T-cell (primary cell): Measurements from ENCODE around the gene PLA2R1. TPM values are rescaled to one million over a fixed set of nuclear protein-coding genes. Genes with fewer than 3 reads are reported as not detected.

Experiments
- ATAC-seq, 4 experiments: fragments of 200-7000 bp in 3 of 4; fragments of 150-1000 bp in 1 of 4; cut with Tn5 transposase; replicated peaks in 1 of 4; 1 replicate in 3 of 4; 2 replicates in 1 of 4; pipeline ENCODE4 v1.10.0; 2021; ENCODE audit warnings: moderate library complexity in 3 of 4, mild to moderate bottlenecking in 2 of 4, moderate number of reproducible peaks in 1 of 4
- CTCF ChIA-PET, 2 donors: fragments of 300-600 bp; sonication (Branson Sonifier 250); formaldehyde crosslinking; loops; one replicate each; lab custom pipeline; 2022; ENCODE audit warnings: antibody characterized with exemption in 2 of 2; lab: Charles Lee
- POLR2A ChIA-PET, 2 donors: fragments of 300-600 bp; sonication (Branson Sonifier 250); formaldehyde crosslinking; loops; one replicate each; lab custom pipeline; 2022; ENCODE audit warnings: antibody characterized with exemption in 2 of 2; lab: Charles Lee
- DNase-seq, 35 experiments: peaks; one replicate each; pipeline versions ENCODE4 v3.0.0 to v3.0.0-alpha.2; 2013 to 2023
- H3K27ac ChIP-seq: one replicate; pipeline ENCODE4 v1.5.1; 2013; ENCODE audit warnings: low read length
- H3K27me3 ChIP-seq, 2 experiments: replicated peaks in 1 of 2; 1 replicate in 1 of 2; 2 replicates in 1 of 2; pipeline versions ENCODE4 v1.6.1 to v1.7.0; 2013; ENCODE audit warnings: low read length in 1 of 2, mixed read lengths in 1 of 2; ENCODE audit not compliant: control insufficient read depth in 2 of 2, insufficient read depth in 2 of 2; ENCODE audit errors: extremely low read depth in 1 of 2
- H3K36me3 ChIP-seq, 2 donors: 1 replicate in 1 of 2; 2 replicates in 1 of 2; pipeline versions ENCODE4 v1.6.1 to v1.7.0; 2013; ENCODE audit warnings: low read length in 1 of 2; ENCODE audit not compliant: control insufficient read depth in 2 of 2, insufficient read depth in 1 of 2; ENCODE audit errors: extremely low read depth in 1 of 2
- H3K4me1 ChIP-seq, 2 experiments: 1 replicate in 1 of 2; 2 replicates in 1 of 2; pipeline versions ENCODE4 v1.6.1 to v1.7.0; 2013; ENCODE audit warnings: low read length in 2 of 2, mixed read lengths in 1 of 2; ENCODE audit not compliant: insufficient read depth in 2 of 2, control insufficient read depth in 1 of 2; ENCODE audit errors: extremely low read depth in 1 of 2
- H3K4me3 ChIP-seq, 2 donors: 1 replicate in 1 of 2; 2 replicates in 1 of 2; pipeline versions ENCODE4 v1.5.1 to v1.7.0; 2013; ENCODE audit warnings: mild to moderate bottlenecking in 2 of 2, low read length in 1 of 2, moderate library complexity in 1 of 2; ENCODE audit not compliant: control insufficient read depth in 1 of 2; ENCODE audit errors: extremely low read depth in 1 of 2
- H3K9me3 ChIP-seq: 2 replicates; pipeline ENCODE4 v1.7.0; 2013
- H3K27ac Mint-ChIP-seq, 2 donors: one replicate each; pipeline ENCODE4 v1.8.0; 2020 to 2021; ENCODE audit warnings: mild to moderate bottlenecking in 2 of 2, mixed read lengths in 2 of 2
- H3K27me3 Mint-ChIP-seq, 2 donors: one replicate each; pipeline ENCODE4 v1.8.0; 2021 to 2022; ENCODE audit warnings: mixed read lengths in 2 of 2
- H3K36me3 Mint-ChIP-seq: one replicate; pipeline ENCODE4 v1.8.0; 2021; ENCODE audit warnings: mixed read lengths
- H3K4me1 Mint-ChIP-seq, 3 donors: one replicate each; pipeline ENCODE4 v1.8.0; 2020 to 2022; ENCODE audit warnings: mixed read lengths in 3 of 3, mild to moderate bottlenecking in 1 of 3
- H3K4me3 Mint-ChIP-seq, 3 donors: one replicate each; pipeline ENCODE4 v1.8.0; 2020 to 2022; ENCODE audit warnings: mild to moderate bottlenecking in 3 of 3, mixed read lengths in 3 of 3, moderate library complexity in 3 of 3
- H3K9me3 Mint-ChIP-seq, 3 donors: one replicate each; pipeline ENCODE4 v1.8.0; 2020 to 2022; ENCODE audit warnings: mixed read lengths in 3 of 3
- WGBS: methylation state at CpG from one replicate; pipeline ENCODE4 v1.1.5; 2013; ENCODE audit warnings: missing lambda C conversion rate; ENCODE audit not compliant: insufficient coverage; 5-methylcytosine and 5-hydroxymethylcytosine counted together
- total RNA-seq, 35 experiments: library from RNA in 6 of 35; stranded (reverse) in 6 of 35; fragments of 120-200 nt in 1 of 35; gene quantifications; one replicate each; pipeline versions ENCODE4 v1.2.1 to v1.2.4 and lab custom pipeline; 2013 to 2026

Gene PLA2R1
- total RNA-seq, 5 donors from 2014 or later (not counting 1 experiment from before 2014, with no cell fraction given): 0.20 TPM; not detected in 4

GRCh38 chr2:160014227-160014626 is 48.2 kb downstream of the PLA2R1 start:
- no peaks in the 10 kb centered on the region for H3K9me3 ChIP-seq
- H3K27me3 ChIP-seq: no peaks in the 10 kb centered on the region
- Mint-ChIP-seq H3K27ac (no peak overlapping the region), H3K27me3 (peaks cover 7 to 11% of the 10 kb centered on the region in 2 donors), H3K9me3 (no peaks in the 10 kb centered on the region), H3K36me3 (no peaks in the 10 kb centered on the region), H3K4me1 (no peaks in the 10 kb centered on the region), H3K4me3 (no peak overlapping the region)
- H3K36me3 ChIP-seq: no peaks in the 10 kb centered on the region
- ATAC-seq (no peak), DNase-seq (no peak)
- WGBS: 43% methylated on average over 1 of the region's 2 CpGs
- CTCF ChIA-PET: no interaction called here
- no peaks in the 10 kb centered on the region for H3K4me1 ChIP-seq
- POLR2A ChIA-PET: interaction anchor here in 1 of 2 donors (0.6 kb wide), 1 partner anchor 20 kb away, joined by 3 read pairs; no protein-coding TSS in a partner anchor
- H3K4me3 ChIP-seq: no peak overlapping the region
- H3K27ac ChIP-seq: no peak overlapping the region

DNA sequence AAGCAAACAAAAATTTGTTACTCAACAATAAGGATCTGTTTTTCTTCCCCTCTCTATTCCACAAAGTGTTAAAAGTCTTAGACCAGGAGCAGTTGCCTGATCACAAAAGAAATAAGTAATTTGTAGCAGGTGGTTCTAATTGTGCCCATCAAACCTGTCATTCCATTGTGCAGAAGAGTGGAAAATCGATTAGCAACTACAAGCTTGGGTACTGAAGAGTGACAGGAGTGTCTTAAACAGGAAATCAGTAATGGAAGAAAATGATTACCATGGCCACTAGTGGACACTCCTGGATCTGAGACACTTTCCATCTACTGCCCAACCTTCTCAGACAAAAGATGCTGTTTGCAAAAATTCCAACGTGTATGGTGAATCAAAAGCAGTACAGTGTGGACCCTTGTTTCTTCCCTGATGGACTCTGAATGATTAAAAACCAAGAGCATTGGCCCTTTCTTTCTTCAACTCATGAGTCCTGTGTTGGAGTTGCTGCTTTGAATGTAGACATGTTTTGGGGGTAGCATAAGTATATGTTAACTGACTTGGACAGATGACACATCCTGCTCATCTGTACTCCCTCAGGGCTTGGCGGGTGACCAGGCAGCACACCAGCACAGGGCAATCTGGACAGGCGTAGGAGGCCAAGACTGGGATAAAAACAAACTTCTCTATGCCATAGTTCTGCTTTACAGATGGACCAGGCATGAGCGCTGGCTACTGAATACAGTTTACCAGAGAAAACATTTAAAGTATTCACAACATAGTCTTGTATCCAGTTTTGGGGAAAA is 51.9 kb downstream of the PLA2R1 start:
- H3K27me3 Mint-ChIP-seq: peaks cover 15 to 16% of the 10 kb centered on the region in 2 donors
- WGBS: 71% methylated on average over 4 of the region's 5 CpGs

DNA sequence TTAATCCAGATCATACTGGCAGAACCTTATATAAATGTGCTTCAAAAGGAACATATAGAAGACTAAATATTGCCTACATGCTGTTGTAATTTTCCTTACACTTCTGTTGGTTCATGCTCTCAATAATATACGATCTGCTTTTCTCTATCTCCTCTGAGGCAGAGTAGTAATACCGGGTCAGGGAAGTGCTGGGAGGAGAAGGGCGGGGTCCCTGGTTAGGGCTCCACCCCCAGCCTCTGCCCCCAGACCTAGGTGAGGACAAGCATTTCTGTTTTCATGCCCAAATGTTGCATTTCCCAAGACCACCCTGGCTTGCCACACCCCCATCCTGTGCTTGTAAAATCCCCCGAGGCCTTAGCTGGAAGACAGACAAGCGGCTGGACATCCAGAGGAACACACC is 55.3 kb downstream of the PLA2R1 start:
- Mint-ChIP-seq H3K4me1 (no peaks in the 10 kb centered on the region), H3K4me3 (no peak overlapping the region), H3K36me3 (no peaks in the 10 kb centered on the region), H3K27me3 (peaks cover 19 to 21% of the 10 kb centered on the region in 2 donors), H3K9me3 (no peaks in the 10 kb centered on the region), H3K27ac (no peak overlapping the region)
- no CpG with 5 or more reads among the region's 5 CpGs for WGBS
- Histone ChIP-seq H3K27me3 (peaks cover 0 to 9% of the 10 kb centered on the region in 2 experiments), H3K27ac (no peak overlapping the region), H3K4me1 (no peaks in the 10 kb centered on the region), H3K36me3 (no peaks in the 10 kb centered on the region), H3K4me3 (no peak overlapping the region), H3K9me3 (no peaks in the 10 kb centered on the region)
- POLR2A ChIA-PET: no interaction called here
- no peak for ATAC-seq
- no peak for DNase-seq
- CTCF ChIA-PET: no interaction called here

More for the DNA sequence above, 51.9 kb downstream of the PLA2R1 start:
- H3K36me3 Mint-ChIP-seq: no peaks in the 10 kb centered on the region
- ATAC-seq (no peak), DNase-seq (no peak)
- H3K9me3 ChIP-seq: no peaks in the 10 kb centered on the region
- H3K36me3 ChIP-seq: no peaks in the 10 kb centered on the region
- H3K27me3 ChIP-seq: peaks cover 0 to 7% of the 10 kb centered on the region in 2 experiments
- no peaks in the 10 kb centered on the region for H3K9me3 Mint-ChIP-seq
- ChIA-PET CTCF (no interaction called here), POLR2A (no interaction called here)
- H3K27ac Mint-ChIP-seq: no peak overlapping the region
- H3K4me3 ChIP-seq: no peak overlapping the region
- no peak overlapping the region for H3K4me3 Mint-ChIP-seq
- no peaks in the 10 kb centered on the region for H3K4me1 ChIP-seq
- H3K27ac ChIP-seq: no peak overlapping the region
- no peaks in the 10 kb centered on the region for H3K4me1 Mint-ChIP-seq

GRCh38 chr2:160006475-160006874 is 55.9 kb downstream of the PLA2R1 start:
- Mint-ChIP-seq H3K4me1 (no peaks in the 10 kb centered on the region), H3K27me3 (peaks cover 15 to 16% of the 10 kb centered on the region in 2 donors), H3K36me3 (no peaks in the 10 kb centered on the region), H3K4me3 (no peak overlapping the region), H3K27ac (no peak overlapping the region), H3K9me3 (no peaks in the 10 kb centered on the region)
- Histone ChIP-seq H3K36me3 (no peaks in the 10 kb centered on the region), H3K4me3 (no peak overlapping the region), H3K9me3 (no peaks in the 10 kb centered on the region), H3K27me3 (peaks cover 0 to 9% of the 10 kb centered on the region in 2 experiments), H3K4me1 (no peaks in the 10 kb centered on the region), H3K27ac (no peak overlapping the region)
- WGBS: no CpG with 5 or more reads among the region's 2 CpGs
- ATAC-seq (no peak), DNase-seq (no peak)
- POLR2A ChIA-PET: no interaction called here
- CTCF ChIA-PET: no interaction called here

DNA sequence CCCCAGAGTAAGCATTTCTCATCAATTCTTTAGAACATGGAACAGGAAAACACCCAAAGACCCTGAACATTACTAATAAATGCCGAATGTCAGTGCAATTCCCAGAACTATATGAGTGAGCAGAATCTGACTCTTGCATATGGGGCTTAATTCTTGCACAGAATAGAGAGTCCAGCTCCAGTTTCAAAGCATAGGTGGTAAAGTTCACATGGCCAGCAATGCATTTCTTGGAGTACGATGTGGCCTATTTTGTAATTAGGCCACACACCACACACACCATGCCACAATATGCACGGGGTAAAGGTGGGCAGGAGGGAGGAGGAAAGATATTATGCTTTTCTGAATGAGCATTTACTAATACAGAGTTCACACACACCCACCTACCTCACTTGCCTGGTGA is 56.5 kb downstream of the PLA2R1 start:
- Mint-ChIP-seq H3K9me3 (no peaks in the 10 kb centered on the region), H3K4me1 (no peaks in the 10 kb centered on the region), H3K4me3 (no peak overlapping the region), H3K36me3 (no peaks in the 10 kb centered on the region), H3K27me3 (peaks cover 15 to 16% of the 10 kb centered on the region in 2 donors), H3K27ac (no peak overlapping the region)
- Histone ChIP-seq H3K27ac (no peak overlapping the region), H3K27me3 (peaks cover 0 to 9% of the 10 kb centered on the region in 2 experiments), H3K36me3 (no peaks in the 10 kb centered on the region), H3K4me3 (no peak overlapping the region), H3K4me1 (no peaks in the 10 kb centered on the region), H3K9me3 (no peaks in the 10 kb centered on the region)
- POLR2A ChIA-PET: no interaction called here
- DNase-seq: no peak
- no CpG with 5 or more reads among the region's 3 CpGs for WGBS
- no peak for ATAC-seq
- CTCF ChIA-PET: no interaction called here

DNA sequence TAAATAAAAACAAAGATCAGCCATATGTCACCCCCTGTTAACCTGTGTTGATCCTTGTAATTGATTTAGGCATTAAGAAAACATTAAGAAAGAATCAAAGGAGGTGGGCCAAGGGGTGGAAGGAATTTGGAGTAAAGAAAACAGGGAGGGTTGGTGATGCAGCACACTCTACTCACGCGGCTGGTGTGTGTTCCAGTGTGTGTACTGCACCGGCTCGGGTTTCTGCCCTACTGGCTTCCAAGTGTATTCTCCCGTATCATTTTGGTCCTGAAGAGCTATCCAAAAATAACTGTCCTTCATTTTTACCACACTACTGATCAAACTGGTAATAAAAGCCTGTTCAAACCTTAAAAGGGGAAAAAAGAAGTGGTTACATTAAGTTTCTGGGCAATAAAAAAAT is 56.9 kb downstream of the PLA2R1 start:
- no peak overlapping the region for H3K27ac ChIP-seq
- Mint-ChIP-seq H3K27ac (no peak overlapping the region), H3K4me3 (no peak overlapping the region), H3K36me3 (no peaks in the 10 kb centered on the region), H3K27me3 (peaks cover 15 to 16% of the 10 kb centered on the region in 2 donors), H3K9me3 (no peaks in the 10 kb centered on the region), H3K4me1 (no peaks in the 10 kb centered on the region)
- ATAC-seq (no peak), DNase-seq (no peak)
- H3K4me1 ChIP-seq: no peaks in the 10 kb centered on the region
- H3K4me3 ChIP-seq: no peak overlapping the region
- H3K9me3 ChIP-seq: no peaks in the 10 kb centered on the region
- WGBS: 97% methylated on average over 4 of the region's 5 CpGs
- H3K36me3 ChIP-seq: no peaks in the 10 kb centered on the region
- ChIA-PET CTCF (no interaction called here), POLR2A (no interaction called here)
- H3K27me3 ChIP-seq: peaks cover 0 to 9% of the 10 kb centered on the region in 2 experiments
